Measurements from ENCODE around the gene PNCK. TPM values are rescaled to one million over a fixed set of nuclear protein-coding genes. Genes with fewer than 3 reads are reported as not detected.

The PNCK gene
- total and polyA plus RNA-seq, 2 of the 13 experiments (the other 11 are each of a cell fraction or from before 2014, with no cell fraction given), result 33.1 TPM; not detected in 1

GRCh38 chrX:153687121-153688039, 13.8 kb upstream of the PNCK start, which contains the start of gene SLC6A8:
SLC6A8 (plus strand) TSS chrX:153687926; CDS start chrX:153688575, 649 bp downstream.
- POLR2A ChIA-PET, result interaction anchor here (0.6 to 2.1 kb wide), 6 partner anchors 8 to 241 kb away, joined by 3 to 16 read pairs (median 4); partner anchors contain the start of gene PLXNB3
- FAIRE-seq, result no peak
- Histone ChIP-seq H4K20me1 (ENCODE audit: insufficient read depth, low read length) (peaks cover 16% of the 10 kb centered on the region), H3K79me2 (ENCODE audit: insufficient read depth, low read length) (peaks cover 20% of the 10 kb centered on the region), H3K4me2 (ENCODE audit: low read depth, low read length) (peak within 1 kb of the TSS; percentile 74), H3K4me3 (replicated peaks in 1 of 3; ENCODE audit: insufficient read depth in 1 of 3, low read depth in 2 of 3, low read length in 3 of 3) (peak within 1 kb of the TSS; percentile 42 to 74 (median 68); a peak in 5 of 6 replicates), H3K36me3 (replicated peaks in 1 of 2; ENCODE audit: control insufficient read depth in 1 of 2, insufficient read depth in 2 of 2, low read length in 2 of 2) (peaks cover 0 to 1% of the 10 kb centered on the region in 2 experiments; a peak in 2 of 5 replicates), H3K27me3 (ENCODE audit: control insufficient read depth in 1 of 2, insufficient read depth in 2 of 2, low read length in 2 of 2) (no peaks in the 10 kb centered on the region), H3K27ac (ENCODE audit: extremely low read length, insufficient read depth, low read length) (peak within 1 kb of the TSS; percentile 76), H3K9ac (ENCODE audit: insufficient read depth, low read depth, low read length) (peak within 1 kb of the TSS; percentile 71), H3K4me1 (ENCODE audit: insufficient read depth, low read length) (peaks cover 34% of the 10 kb centered on the region), H3K9me3 (ENCODE audit: low read length) (no peaks in the 10 kb centered on the region), H2AFZ (ENCODE audit: low read length) (no peak within 1 kb of the TSS)
- WGBS (ENCODE audit: low lambda C conversion rate), result 0% methylated on average over 4 of the region's 66 CpGs
- intact Hi-C loops (cut with micrococcal nuclease; ENCODE audit: unreplicated experiment) (no loop called here), in situ Hi-C loops (cut with HindIII; ENCODE audit: extremely low pct_ligation_motif_present, low pct_unique_long_range_greater_than_20kb) (no loop called here)
- peak; percentile 38 for ATAC-seq
- no TSS peak for BruUV-seq (replicated peaks)
- DNase-seq (ENCODE audit: low spot score), result peak; percentile 31
- CTCF ChIA-PET (ENCODE audit: low intra/inter-chr PET ratio, low total read pairs), result no interaction called here
- TF ChIP-seq POLR2A (IDR thresholded peaks at IDR 0.05; ENCODE audit: insufficient read depth in 1 of 2, low read depth in 2 of 2, low read length in 2 of 2) (peak in 1 of 2 experiments; percentile 50; a peak in 1 of 4 replicates), PATZ1 (CRISPR knock-in tag; IDR thresholded peaks at IDR 0.05) (peak; percentile 25; the same call in 1 of the 2 replicates), ZNF263 (CRISPR knock-in tag; IDR thresholded peaks at IDR 0.05) (peak; percentile 76), NONO (IDR thresholded peaks at IDR 0.05) (no peak), NONO (CRISPR knock-in tag; conservative IDR thresholded peaks at IDR 0.05) (no peak), ZNF274 (CRISPR knock-in tag; IDR thresholded peaks at IDR 0.05) (no peak), ZNF512B (CRISPR knock-in tag; IDR thresholded peaks at IDR 0.05; ENCODE audit: borderline replicate concordance) (no peak), AHR (CRISPR knock-in tag; IDR thresholded peaks at IDR 0.05) (no peak), POLR2G (IDR thresholded peaks at IDR 0.05; ENCODE audit: low read depth, low read length) (peak; percentile 70), KDM2A (CRISPR knock-in tag; IDR thresholded peaks at IDR 0.05; ENCODE audit: borderline replicate concordance, low read depth) (peak; percentile 23; the same call in 1 of the 2 replicates), STAG1 (CRISPR knock-in tag; IDR thresholded peaks at IDR 0.05) (0 out of 2 replicates have a peak, but pooled peaks have one; percentile 19), HNRNPH1 (optimal IDR thresholded peaks at IDR 0.05; ENCODE audit: low read depth, low read length) (no peak), ZNF687 (CRISPR knock-in tag; IDR thresholded peaks at IDR 0.05) (peak; percentile 13; the same call in 1 of the 2 replicates), ZSCAN25 (CRISPR knock-in tag; IDR thresholded peaks at IDR 0.05) (0 out of 2 replicates have a peak, but pooled peaks have one; percentile 35)

Measured in HepG2 (cell line).